KBM-7 (cell line): ENCODE data around the gene KCNIP4.

Source experiments
- DNase-seq: peaks from one replicate; pipeline ENCODE4 v3.0.0-alpha.2; 2015
- in situ Hi-C: fragments of 300-500 bp; cut with MboI; formaldehyde crosslinking; loops from 2 replicates; pipeline ENCODE4 v1.14.3; 2020; ENCODE audit warnings: low sequenced_read_pairs, low pct_unique_long_range_greater_than_20kb, mixed read lengths

Gene KCNIP4

GRCh38 chr4:21454831-21455230, 493.7 kb downstream of the KCNIP4 start:
- in situ Hi-C loops = no loop called here

DNA sequence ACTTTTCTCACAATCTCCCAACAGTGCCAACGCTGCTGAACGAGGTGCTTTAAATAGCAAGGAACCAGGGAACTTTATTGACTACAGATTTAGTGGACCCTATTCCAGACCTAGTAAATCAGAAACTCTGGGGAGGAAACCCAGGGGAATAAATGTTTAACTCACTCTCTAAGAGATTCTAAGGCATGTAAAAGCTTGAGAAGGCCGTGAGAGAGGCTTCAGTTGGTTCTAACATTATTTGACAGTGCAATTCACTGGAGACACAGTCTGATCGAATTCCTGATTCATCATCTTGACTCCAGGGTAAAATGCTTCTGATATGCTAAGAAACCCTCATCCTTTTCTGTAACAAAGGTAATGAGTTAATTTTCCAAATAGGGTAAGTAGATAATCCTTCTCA, 494.4 kb downstream of the KCNIP4 start:
- no peak for DNase-seq
- in situ Hi-C loops = no loop called here

More at GRCh38 chr4:21454831-21455230, 493.7 kb downstream of the KCNIP4 start:
- DNase-seq = no peak

DNA sequence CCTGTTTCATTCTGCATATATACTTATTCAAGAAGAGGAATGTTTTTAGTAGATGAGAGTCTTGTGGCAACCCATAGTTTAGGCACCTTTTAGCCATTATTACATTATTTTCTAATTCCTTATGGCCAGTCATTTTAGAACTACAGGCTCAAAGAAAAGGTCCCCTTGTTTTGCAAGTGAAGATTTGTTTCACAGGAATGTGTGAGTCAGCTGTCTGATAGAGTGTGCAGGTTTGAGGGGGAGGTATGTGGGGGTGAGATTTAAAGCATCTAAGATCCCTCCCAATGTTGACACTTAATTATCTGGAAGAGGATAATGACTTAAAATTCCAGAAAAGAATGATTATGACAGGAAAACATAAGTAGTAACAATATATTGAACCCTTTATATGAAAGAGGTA, 495.6 kb downstream of the KCNIP4 start:
- in situ Hi-C loops = no loop called here
- no peak for DNase-seq

- no peak for DNase-seq
- in situ Hi-C loops = no loop called here
Measured at GRCh38 chr4:21451032-21451431, 497.5 kb downstream of the KCNIP4 start.

GRCh38 chr4:21450331-21450730, 498.2 kb downstream of the KCNIP4 start:
- in situ Hi-C loops = no loop called here
- no peak for DNase-seq

- in situ Hi-C loops = no loop called here
- DNase-seq = no peak
Measured at GRCh38 chr4:21447301-21448054, 501.1 kb downstream of the KCNIP4 start.

GRCh38 chr4:21420166-21420565, 528.4 kb downstream of the KCNIP4 start:
- in situ Hi-C loops = no loop called here
- DNase-seq = no peak

- in situ Hi-C loops = no loop called here
- DNase-seq = no peak
Measured at GRCh38 chr4:21415728-21416127, 532.8 kb downstream of the KCNIP4 start.

- in situ Hi-C loops = no loop called here
- no peak for DNase-seq
Measured at GRCh38 chr4:21413807-21414370, 534.7 kb downstream of the KCNIP4 start.

GRCh38 chr4:21411086-21411485, 537.5 kb downstream of the KCNIP4 start:
- DNase-seq = no peak
- in situ Hi-C loops = no loop called here

DNA sequence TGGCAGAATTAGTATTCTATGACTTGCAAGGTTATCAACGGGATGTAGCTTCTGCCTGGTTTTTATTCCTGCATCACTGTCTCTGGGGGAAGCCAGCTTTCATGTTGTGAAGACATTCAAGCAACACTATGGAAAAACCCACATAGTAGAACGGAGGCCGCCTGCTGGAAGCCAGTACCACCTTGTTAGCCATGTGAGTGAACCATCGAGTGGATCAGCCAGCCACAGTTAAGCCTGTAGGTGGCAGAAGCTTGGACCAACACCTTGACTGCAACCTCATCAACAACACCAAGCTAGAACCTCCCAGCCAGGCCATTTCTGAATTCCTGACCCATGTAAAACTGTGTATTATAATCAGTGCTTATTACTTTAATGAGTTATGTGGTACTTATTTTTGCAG, 538.2 kb downstream of the KCNIP4 start:
- in situ Hi-C loops = no loop called here

GRCh38 chr4:21387683-21388082, 560.9 kb downstream of the KCNIP4 start:
- no peak for DNase-seq
- in situ Hi-C loops = no loop called here

More for the DNA sequence above, 538.2 kb downstream of the KCNIP4 start:
- DNase-seq = no peak

DNA sequence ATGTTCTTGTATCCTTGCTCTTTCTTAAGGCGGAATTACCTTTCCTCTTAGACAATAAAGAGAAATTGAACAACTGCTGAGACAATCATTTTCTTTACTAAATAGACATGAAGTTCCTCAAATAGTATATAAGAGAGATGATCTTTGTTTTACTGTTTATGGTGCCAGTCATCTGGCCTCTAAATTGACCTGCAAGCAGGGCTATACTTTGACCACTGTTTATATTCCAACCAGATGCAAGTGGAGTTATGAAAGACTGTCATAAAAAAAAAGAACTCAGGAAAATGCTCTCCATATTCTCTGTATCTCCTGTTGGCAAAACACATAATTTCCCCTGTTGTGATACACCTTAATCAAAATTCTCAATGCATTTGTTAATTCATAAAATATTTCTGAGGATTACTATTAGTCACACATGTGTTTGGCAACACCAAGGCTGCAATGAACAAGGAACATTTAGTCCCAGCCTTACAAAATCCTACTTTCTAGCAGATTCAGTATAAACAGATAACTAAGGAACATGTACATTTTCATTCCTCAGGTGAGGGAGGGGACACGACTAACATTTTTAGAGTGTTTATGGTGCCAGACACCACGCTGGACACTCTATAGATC, 562.3 kb downstream of the KCNIP4 start:
- in situ Hi-C loops = no loop called here
- no peak for DNase-seq

GRCh38 chr4:21385706-21386105, 562.9 kb downstream of the KCNIP4 start:
- in situ Hi-C loops = no loop called here
- no peak for DNase-seq

- in situ Hi-C loops = no loop called here
- DNase-seq = no peak
Measured at GRCh38 chr4:21384609-21385008, 564.0 kb downstream of the KCNIP4 start.

DNA sequence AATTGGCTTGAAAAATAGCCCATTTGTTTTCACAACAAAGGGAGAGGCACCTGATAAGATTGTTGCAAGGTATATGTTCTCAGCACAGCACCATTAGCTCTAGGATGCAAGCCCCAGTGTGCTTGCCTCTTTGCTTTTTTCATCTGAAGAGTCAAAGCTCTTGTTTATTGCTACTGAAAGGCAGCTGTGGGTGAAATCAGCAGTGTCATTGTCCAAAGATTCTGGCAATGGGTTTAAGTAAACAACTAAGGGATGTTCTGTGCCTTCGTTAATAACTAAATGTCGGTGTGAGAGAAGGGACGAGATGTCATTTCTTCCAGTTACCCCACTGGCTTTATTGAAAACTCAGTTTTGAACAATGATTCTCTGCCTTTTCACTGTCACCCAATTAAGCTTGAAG, 567.7 kb downstream of the KCNIP4 start:
- in situ Hi-C loops = no loop called here
- DNase-seq = no peak

GRCh38 chr4:21377046-21377445, 571.5 kb downstream of the KCNIP4 start:
- in situ Hi-C loops = no loop called here
- DNase-seq = no peak

DNA sequence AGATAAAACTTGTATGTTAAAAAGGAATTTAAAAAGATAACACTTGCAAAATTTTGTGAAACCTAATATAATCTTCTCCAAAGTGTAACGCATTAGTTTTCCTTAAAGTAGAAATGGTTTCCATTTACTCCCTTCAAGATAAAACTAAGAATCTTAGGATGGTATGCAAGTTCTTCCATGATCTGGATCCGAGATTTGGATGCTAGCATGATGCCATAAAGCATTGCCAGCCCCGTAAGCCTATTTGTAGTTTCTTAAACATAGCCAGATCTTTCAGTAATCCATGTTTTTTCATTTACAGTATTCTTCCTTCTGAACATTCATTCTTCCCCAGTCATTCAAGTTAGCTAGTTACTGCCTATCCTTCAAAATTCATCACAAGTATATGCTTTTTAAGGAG, 572.4 kb downstream of the KCNIP4 start:
- in situ Hi-C loops = no loop called here
- no peak for DNase-seq

DNA sequence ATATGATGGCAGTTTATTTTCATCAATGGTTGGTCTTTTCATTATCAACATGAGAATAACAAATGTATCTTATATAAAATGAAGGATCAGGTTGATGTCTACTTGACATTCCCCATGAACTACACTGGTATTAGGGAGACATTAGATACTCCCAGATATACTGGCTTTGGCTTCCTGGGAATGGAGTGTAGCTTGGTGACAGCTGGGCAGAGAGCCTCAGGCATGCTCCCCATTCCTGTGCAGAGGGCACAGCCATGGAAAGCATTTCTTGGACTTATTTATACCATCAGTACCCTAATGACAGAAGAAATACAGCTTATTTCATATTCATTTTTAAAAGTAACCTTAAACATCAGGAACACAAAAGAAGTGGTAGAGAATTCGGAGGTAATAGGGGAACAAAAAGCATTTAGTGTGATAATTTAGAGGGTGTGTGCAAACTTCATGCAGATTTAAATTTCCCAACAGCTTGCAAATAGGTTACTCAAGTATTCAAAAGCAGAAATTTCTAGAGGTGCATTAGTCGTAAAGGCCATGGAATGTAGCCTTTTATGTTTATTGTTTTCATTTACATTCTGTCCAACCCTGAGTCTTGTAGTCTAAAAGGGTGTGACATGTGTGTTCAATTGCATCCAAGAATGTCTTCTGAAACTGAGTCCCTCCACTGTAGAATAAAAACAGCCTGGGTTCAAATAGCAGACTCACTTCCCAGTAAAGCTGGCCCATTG, 573.8 kb downstream of the KCNIP4 start:
- in situ Hi-C loops = no loop called here
- DNase-seq = no peak

DNA sequence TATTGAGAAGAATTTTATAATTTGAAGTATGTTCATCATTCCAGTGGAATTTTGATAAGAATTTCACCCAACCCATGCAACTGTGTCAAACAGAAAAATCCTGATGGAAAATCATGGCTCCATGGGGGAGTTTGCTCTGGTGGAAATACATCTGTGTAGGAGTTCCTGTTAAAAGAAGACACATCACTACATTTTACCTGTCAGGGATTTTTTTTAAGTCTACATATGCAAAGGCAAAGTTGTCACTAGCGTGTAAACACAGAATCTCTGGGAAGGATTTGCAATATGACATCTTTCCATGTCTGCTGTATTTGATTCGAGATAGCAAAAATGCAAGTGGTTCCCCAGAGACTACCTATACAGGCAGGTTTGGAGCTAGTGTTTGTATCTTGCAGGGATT, 581.0 kb downstream of the KCNIP4 start:
- in situ Hi-C loops = no loop called here
- no peak for DNase-seq
